RWPE2 (cell line): ENCODE data around the gene ERGIC1.
"Not testable (repeated sequence)": the region's sequence is repeated elsewhere in the genome, so short reads cannot be mapped to it uniquely, and the experiment has no call there.

Experiments used
- ATAC-seq: fragments of 200-7000 bp; cut with Tn5 transposase; 3 replicates; pipeline ENCODE4 v1.9.1; 2021; ENCODE audit warnings: low read depth
- DNase-seq: peaks from one replicate; pipeline ENCODE4 v3.0.0-alpha.2; 2020; ENCODE audit warnings: low spot score
- H3K27ac ChIP-seq: fragments of 450-650 bp; 2 replicates; pipeline ENCODE4 v1.5.1; 2017; ENCODE audit warnings: mild to moderate bottlenecking; ENCODE audit not compliant: poor library complexity, severe bottlenecking
- H3K27me3 ChIP-seq: fragments of 250-450 bp; sonication (Bioruptor Pico); 2 replicates; pipeline ENCODE4 v1.5.1; 2021; ENCODE audit warnings: mild to moderate bottlenecking, moderate library complexity; ENCODE audit not compliant: insufficient read depth, poor library complexity, severe bottlenecking
- H3K36me3 ChIP-seq: fragments of 250-450 bp; sonication (Bioruptor Pico); 2 replicates; pipeline ENCODE4 v1.5.1; 2020; ENCODE audit warnings: low read depth, mild to moderate bottlenecking, moderate library complexity
- H3K4me1 ChIP-seq: fragments of 250-450 bp; sonication (Bioruptor Pico); 2 replicates; pipeline ENCODE4 v1.5.1; 2021; ENCODE audit warnings: mild to moderate bottlenecking, moderate library complexity; ENCODE audit not compliant: insufficient read depth, poor library complexity, severe bottlenecking
- H3K4me3 ChIP-seq: fragments of 250-450 bp; sonication (Bioruptor Pico); 2 replicates; pipeline ENCODE4 v1.5.1; 2021; ENCODE audit warnings: mild to moderate bottlenecking, moderate library complexity; ENCODE audit not compliant: severe bottlenecking
- H3K9me3 ChIP-seq: fragments of 250-450 bp; sonication (Bioruptor Pico); 2 replicates; pipeline ENCODE4 v1.5.1; 2021; ENCODE audit warnings: mild to moderate bottlenecking, moderate library complexity; ENCODE audit not compliant: severe bottlenecking
- CTCF ChIP-seq: fragments of 450-650 bp; IDR thresholded peaks from one replicate; pipeline ENCODE4 v1.5.1; 2017; ENCODE audit warnings: mild to moderate bottlenecking, moderate library complexity; ENCODE audit not compliant: poor library complexity, severe bottlenecking

ERGIC1 gene

GRCh38 chr5:172846677-172847076, 12.6 kb downstream of the ERGIC1 start:
- peaks cover 56% of the 10 kb centered on the region for H3K36me3 ChIP-seq
- no peaks in the 10 kb centered on the region for H3K9me3 ChIP-seq
- no peaks in the 10 kb centered on the region for H3K27me3 ChIP-seq
- H3K4me3 ChIP-seq, result no peak overlapping the region
- no peak overlapping the region for H3K27ac ChIP-seq
- ATAC-seq (no peak), DNase-seq (no peak)
- H3K4me1 ChIP-seq, result peaks cover 30% of the 10 kb centered on the region
- no peak for TF ChIP-seq CTCF

- not testable (repeated sequence) for ATAC-seq, H3K27me3 ChIP-seq, H3K9me3 ChIP-seq, H3K4me3 ChIP-seq
- H3K27ac ChIP-seq, result peak overlapping the region; percentile 99
- peak; percentile 20 for DNase-seq
- H3K36me3 ChIP-seq, result peaks cover 47% of the 10 kb centered on the region
- peaks cover 31% of the 10 kb centered on the region for H3K4me1 ChIP-seq
These were observed 13.5 kb downstream of the ERGIC1 start for GRCh38 chr5:172847584-172847983.

- Histone ChIP-seq H3K4me1 (peaks cover 40% of the 10 kb centered on the region), H3K27ac (peak overlapping the region; percentile 99), H3K4me3 (no peak overlapping the region), H3K36me3 (peaks cover 47% of the 10 kb centered on the region), H3K27me3 (no peaks in the 10 kb centered on the region), H3K9me3 (no peaks in the 10 kb centered on the region)
- ATAC-seq (no peak), DNase-seq (peak; percentile 19)
- no peak for TF ChIP-seq CTCF
These were observed 14.4 kb downstream of the ERGIC1 start for GRCh38 chr5:172848419-172848818.

- Histone ChIP-seq H3K4me3 (no peak overlapping the region), H3K27me3 (no peaks in the 10 kb centered on the region), H3K9me3 (no peaks in the 10 kb centered on the region), H3K4me1 (peaks cover 54% of the 10 kb centered on the region), H3K36me3 (peaks cover 51% of the 10 kb centered on the region), H3K27ac (peak overlapping the region; percentile 99)
- ATAC-seq (peak; percentile 75), DNase-seq (peak; percentile 83)
- no peak for TF ChIP-seq CTCF
These were observed 15.8 kb downstream of the ERGIC1 start for GRCh38 chr5:172849606-172850453.

- TF ChIP-seq CTCF, result no peak
- peaks cover 50% of the 10 kb centered on the region for H3K36me3 ChIP-seq
- no peak overlapping the region for H3K4me3 ChIP-seq
- ATAC-seq (no peak), DNase-seq (no peak)
- H3K4me1 ChIP-seq, result peaks cover 57% of the 10 kb centered on the region
- H3K27ac ChIP-seq, result peak overlapping the region; percentile 99
- no peaks in the 10 kb centered on the region for H3K27me3 ChIP-seq
- no peaks in the 10 kb centered on the region for H3K9me3 ChIP-seq
These were observed 16.4 kb downstream of the ERGIC1 start for GRCh38 chr5:172850454-172850797.

GRCh38 chr5:172851254-172851653, 17.2 kb downstream of the ERGIC1 start:
- H3K4me3 ChIP-seq, H3K9me3 ChIP-seq, ATAC-seq, H3K27me3 ChIP-seq, DNase-seq: not testable (repeated sequence)
- H3K27ac ChIP-seq, result peak overlapping the region; percentile 99
- H3K4me1 ChIP-seq, result peaks cover 56% of the 10 kb centered on the region
- peaks cover 42% of the 10 kb centered on the region for H3K36me3 ChIP-seq
